Thyroid gland (tissue), 4 donors: Measurements from ENCODE around the gene PCYOX1L. TPM values are rescaled to one million over a fixed set of nuclear protein-coding genes. Genes with fewer than 3 reads are reported as not detected.

ENCODE experiments used
- DNase-seq, 2 donors: peaks; one replicate each; pipeline ENCODE4 v3.0.0-alpha.2; 2019
- H3K27ac ChIP-seq, 3 donors: fragments of 200-600 bp; sonication (generic); 1 replicate in 2 of 3; 2 replicates in 1 of 3; pipeline ENCODE4 v1.5.1; 2016 to 2019; ENCODE audit warnings: mild to moderate bottlenecking in 1 of 3, moderate library complexity in 1 of 3
- H3K27me3 ChIP-seq: fragments of 200-600 bp; sonication (generic); one replicate; pipeline ENCODE4 v1.5.1; 2019
- H3K36me3 ChIP-seq, 2 donors: fragments of 200-600 bp; sonication (generic); one replicate each; pipeline ENCODE4 v1.5.1; 2016 to 2019
- H3K4me1 ChIP-seq, 2 donors: fragments of 200-600 bp; sonication (generic); one replicate each; pipeline ENCODE4 v1.5.1; 2017 to 2019
- H3K4me3 ChIP-seq, 3 donors: fragments of 200-600 bp; sonication (generic); replicated peaks in 1 of 3; 1 replicate in 2 of 3; 2 replicates in 1 of 3; pipeline ENCODE4 v1.5.1; 2016; ENCODE audit warnings: mild to moderate bottlenecking in 1 of 3
- H3K9me3 ChIP-seq: fragments of 200-600 bp; sonication (generic); one replicate; pipeline ENCODE4 v1.5.1; 2017
- CTCF ChIP-seq, 6 experiments: fragments of 200-600 bp in 3 of 6; fragments of 450-650 bp in 3 of 6; sonication (generic) in 3 of 6; IDR thresholded peaks; one replicate each; pipeline ENCODE4 v1.5.1; 2016 to 2019; ENCODE audit warnings: antibody characterized with exemption in 6 of 6, mild to moderate bottlenecking in 2 of 6, inconsistent platforms in 1 of 6, moderate library complexity in 1 of 6
- POLR2A ChIP-seq, 2 donors: fragments of 450-650 bp; IDR thresholded peaks; one replicate each; pipeline ENCODE4 v1.6.1; 2017; ENCODE audit warnings: antibody characterized with exemption in 2 of 2, mild to moderate bottlenecking in 2 of 2, moderate library complexity in 1 of 2
- WGBS, 2 donors: methylation state at CpG; one replicate each; pipeline ENCODE4 v1.1.5; 2017; 5-methylcytosine and 5-hydroxymethylcytosine counted together
- intact Hi-C: fragments of 100-400 bp; cut with DNase I; formaldehyde crosslinking; loops from one replicate; pipeline ENCODE4 v1.15.1; 2023
- total RNA-seq, 4 donors: library from RNA; depleted of rRNA; stranded (reverse); fragments of >200 nt; gene quantifications; one replicate each; pipeline ENCODE4 v1.2.3, GENCODE V29; 2016

Gene PCYOX1L
- total RNA-seq, 4 donors from 2014 or later = 1.8 to 4.4 (median 2.4) TPM

- Histone ChIP-seq H3K4me3 (no peak overlapping the region), H3K4me1 (peaks cover 0 to 4% of the 10 kb centered on the region in 2 donors), H3K27ac (no peak overlapping the region), H3K9me3 (no peaks in the 10 kb centered on the region), H3K27me3 (no peaks in the 10 kb centered on the region), H3K36me3 (no peaks in the 10 kb centered on the region)
- WGBS, 2 donors = 73 to 78% methylated on average over 6 of the region's 6 CpGs
- intact Hi-C loops = loop anchor here (10.0 kb wide), 1 partner anchor 252 kb away; no protein-coding TSS in a partner anchor
- DNase-seq = no peak
- TF ChIP-seq CTCF (IDR thresholded peaks at IDR 0.05) = no peak
Observed at GRCh38 chr5:149313151-149313841, 44.5 kb upstream of the PCYOX1L start.

GRCh38 chr5:149314571-149315111 lies 43.2 kb upstream of the PCYOX1L start:
- no peaks in the 10 kb centered on the region for H3K27me3 ChIP-seq
- H3K4me3 ChIP-seq = no peak overlapping the region
- no peak for DNase-seq
- 74 to 79% methylated on average over 4 of the region's 4 CpGs for WGBS, 2 donors
- peaks cover 0 to 4% of the 10 kb centered on the region in 2 donors for H3K4me1 ChIP-seq
- TF ChIP-seq POLR2A (IDR thresholded peaks at IDR 0.05) = no peak
- no peak for TF ChIP-seq CTCF (IDR thresholded peaks at IDR 0.05)
- H3K27ac ChIP-seq = no peak overlapping the region
- H3K36me3 ChIP-seq = no peaks in the 10 kb centered on the region
- no peaks in the 10 kb centered on the region for H3K9me3 ChIP-seq
- intact Hi-C loops = loop anchor here (5.0 to 10.0 kb wide), 2 partner anchors 58 to 250 kb away; no protein-coding TSS in a partner anchor

GRCh38 chr5:149315753-149316152 lies 42.1 kb upstream of the PCYOX1L start:
- H3K36me3 ChIP-seq = no peaks in the 10 kb centered on the region
- intact Hi-C loops = loop anchor here (5.0 to 10.0 kb wide), 2 partner anchors 57 to 249 kb away; no protein-coding TSS in a partner anchor
- no peaks in the 10 kb centered on the region for H3K27me3 ChIP-seq
- no peak for DNase-seq
- TF ChIP-seq CTCF (IDR thresholded peaks at IDR 0.05) = no peak
- no peak for TF ChIP-seq POLR2A (IDR thresholded peaks at IDR 0.05)
- WGBS, 2 donors = 92% methylated on average over 6 of the region's 6 CpGs
- H3K4me1 ChIP-seq = peaks cover 5 to 8% of the 10 kb centered on the region in 2 donors
- no peaks in the 10 kb centered on the region for H3K9me3 ChIP-seq
- H3K4me3 ChIP-seq = no peak overlapping the region
- H3K27ac ChIP-seq = no peak overlapping the region

GRCh38 chr5:149317281-149318048 lies 40.4 kb upstream of the PCYOX1L start:
- Histone ChIP-seq H3K36me3 (no peaks in the 10 kb centered on the region), H3K27me3 (no peaks in the 10 kb centered on the region), H3K27ac (no peak overlapping the region), H3K9me3 (no peaks in the 10 kb centered on the region), H3K4me1 (peaks cover 12 to 14% of the 10 kb centered on the region in 2 donors), H3K4me3 (no peak overlapping the region)
- peak; percentile 24 to 35 for DNase-seq
- no peak for TF ChIP-seq POLR2A (IDR thresholded peaks at IDR 0.05)
- peak in 5 of 6 experiments; percentile 44 to 84 (median 68) for TF ChIP-seq CTCF (IDR thresholded peaks at IDR 0.05)
- 87 to 90% methylated on average over 7 to 12 of the region's 14 CpGs for WGBS, 2 donors
- intact Hi-C loops = loop anchor here (5.0 to 10.0 kb wide), 2 partner anchors 55 to 247 kb away; no protein-coding TSS in a partner anchor
